Esophagus squamous epithelium (tissue), 4 donors: ENCODE data around the gene MAD1L1.

ENCODE experiments used
- CTCF ChIP-seq, 6 experiments: fragments of 450-650 bp in 4 of 6; fragments of 200-600 bp in 2 of 6; sonication (generic) in 2 of 6; IDR thresholded peaks; one replicate each; pipeline ENCODE4 v1.5.1; 2016 to 2019; ENCODE audit warnings: antibody characterized with exemption in 6 of 6, mild to moderate bottlenecking in 4 of 6, moderate library complexity in 4 of 6
- POLR2A ChIP-seq, 4 donors: fragments of 450-650 bp; IDR thresholded peaks; one replicate each; pipeline ENCODE4 v1.6.1; 2017; ENCODE audit warnings: antibody characterized with exemption in 4 of 4, mild to moderate bottlenecking in 4 of 4, moderate library complexity in 3 of 4

DNA sequence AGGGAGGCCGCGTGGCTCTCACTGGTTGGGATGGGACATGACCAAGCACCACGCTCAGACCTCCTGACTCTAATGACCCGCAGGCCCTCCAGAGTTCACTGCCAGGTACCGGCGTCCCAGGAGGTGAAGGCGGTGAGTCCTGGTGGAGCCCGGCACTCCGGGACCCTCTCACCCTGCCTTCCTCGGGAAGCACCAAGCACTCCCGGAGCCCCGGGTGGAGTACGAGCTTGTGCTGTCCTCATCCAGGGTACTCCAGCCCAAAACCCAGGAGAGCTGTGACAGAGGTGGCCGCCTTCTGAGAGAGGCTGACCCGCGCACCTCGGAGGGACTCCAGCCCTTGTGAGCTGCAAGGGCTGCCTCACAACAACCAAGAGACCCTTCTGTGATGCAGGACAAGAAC is 9.4 kb downstream of the MAD1L1 start:
- no peak for TF ChIP-seq CTCF (IDR thresholded peaks at IDR 0.05)
- TF ChIP-seq POLR2A (IDR thresholded peaks at IDR 0.05) = no peak
